Right cardiac atrium (tissue), 5 donors: ENCODE measurements around the gene PRKCE. TPM values are rescaled to one million over a fixed set of nuclear protein-coding genes. Genes with fewer than 3 reads are reported as not detected.

Source experiments
- ATAC-seq, 2 donors: fragments of 200-7000 bp; cut with Tn5 transposase; one replicate each; pipeline versions ENCODE4 v1.8.0 to v1.9.1; 2020; ENCODE audit warnings: moderate library complexity in 2 of 2, mild to moderate bottlenecking in 1 of 2
- DNase-seq, 3 donors: peaks; one replicate each; pipeline ENCODE4 v3.0.0-alpha.2; 2020
- H3K27ac ChIP-seq: one replicate; pipeline ENCODE4 v1.5.1; 2013; ENCODE audit warnings: mild to moderate bottlenecking, low read length, control low read depth, moderate library complexity
- H3K27me3 ChIP-seq: one replicate; pipeline ENCODE4 v1.6.1; 2013; ENCODE audit not compliant: control insufficient read depth, insufficient read depth
- H3K4me1 ChIP-seq: one replicate; pipeline ENCODE4 v1.6.1; 2013; ENCODE audit warnings: low read length; ENCODE audit not compliant: control insufficient read depth, insufficient read depth
- H3K4me3 ChIP-seq: one replicate; pipeline ENCODE4 v1.5.1; 2013; ENCODE audit warnings: low read length, control low read depth
- H3K9me3 ChIP-seq: one replicate; pipeline ENCODE4 v1.6.1; 2013; ENCODE audit warnings: low read length; ENCODE audit not compliant: control insufficient read depth
- WGBS: extraction: QIAGEN DNeasy Blood & Tissue Kit; methylation state at CpG from one replicate; pipeline ENCODE4 v1.1.7; 2013; 5-methylcytosine and 5-hydroxymethylcytosine counted together
- intact Hi-C, 4 donors: fragments of 100-400 bp; cut with DNase I; formaldehyde crosslinking; loops; one replicate each; pipeline versions ENCODE4 v1.11.0 to v1.14.0; 2022 to 2023
- polyA plus RNA-seq: library from polyadenylated mRNA; stranded (reverse); fragments of 200-250 nt; gene quantifications from one replicate; pipeline ENCODE4 v1.2.3, GENCODE V29; 2013
- total RNA-seq, 4 donors: library from RNA; stranded (reverse); fragmentation: NEBNext Ultra II Directional; extraction: Animal tissue kit (Norgen Biotek cat#: 25700); gene quantifications; one replicate each; pipeline ENCODE4 v1.2.1, GENCODE V29; 2021
- donor health status: healthy with polysubstance abuse.
- donor health status: DM: no; HTN: yes; CAD: no.
- donor health status: DM: no; HTN: no; CAD: no.
- donor health status: DM: no; HTN: yes; CAD: no; lungs with severe emphysema.
- donor health status: DM: yes; HTN: yes; CAD: no.

PRKCE gene
- total and polyA plus RNA-seq, 5 donors: 5.5 to 19.7 (median 18.7) TPM

- H3K4me1 ChIP-seq: peaks cover 22% of the 10 kb centered on the region
- no peak overlapping the region for H3K4me3 ChIP-seq
- ATAC-seq (no peak), DNase-seq (no peak)
- 84% methylated on average over 11 of the region's 11 CpGs for WGBS
- no peaks in the 10 kb centered on the region for H3K27me3 ChIP-seq
- no peaks in the 10 kb centered on the region for H3K9me3 ChIP-seq
- intact Hi-C loops: no loop called here
- H3K27ac ChIP-seq: no peak overlapping the region
Measured at GRCh38 chr2:46162329-46163097, 511.0 kb downstream of the PRKCE start.

GRCh38 chr2:46163098-46163430 lies 511.6 kb downstream of the PRKCE start:
- H3K4me3 ChIP-seq: no peak overlapping the region
- intact Hi-C loops: no loop called here
- peaks cover 16% of the 10 kb centered on the region for H3K4me1 ChIP-seq
- DNase-seq (no peak), ATAC-seq (no peak)
- no peak overlapping the region for H3K27ac ChIP-seq
- 92% methylated on average over 3 of the region's 3 CpGs for WGBS
- H3K27me3 ChIP-seq: no peaks in the 10 kb centered on the region
- H3K9me3 ChIP-seq: no peaks in the 10 kb centered on the region

- H3K27me3 ChIP-seq: no peaks in the 10 kb centered on the region
- no peaks in the 10 kb centered on the region for H3K9me3 ChIP-seq
- ATAC-seq (no peak), DNase-seq (no peak)
- H3K4me1 ChIP-seq: peaks cover 15% of the 10 kb centered on the region
- 88% methylated on average over 8 of the region's 8 CpGs for WGBS
- intact Hi-C loops: no loop called here
- peak overlapping the region; percentile 82 for H3K27ac ChIP-seq
- H3K4me3 ChIP-seq: no peak overlapping the region
Measured at GRCh38 chr2:46163804-46164528, 512.5 kb downstream of the PRKCE start.

- peak overlapping the region; percentile 82 for H3K27ac ChIP-seq
- no peaks in the 10 kb centered on the region for H3K9me3 ChIP-seq
- peak; percentile 80 to 90 (median 87) for DNase-seq
- intact Hi-C loops: no loop called here
- 47% methylated on average over 10 of the region's 10 CpGs for WGBS
- H3K27me3 ChIP-seq: no peaks in the 10 kb centered on the region
- peak; percentile 92 to 95 for ATAC-seq
- H3K4me1 ChIP-seq: peaks cover 15% of the 10 kb centered on the region
- H3K4me3 ChIP-seq: no peak overlapping the region
Measured at GRCh38 chr2:46164529-46165301, 513.2 kb downstream of the PRKCE start.

- DNase-seq: no peak
- intact Hi-C loops: no loop called here
- Histone ChIP-seq H3K9me3 (no peaks in the 10 kb centered on the region), H3K27me3 (no peaks in the 10 kb centered on the region), H3K4me1 (peaks cover 16% of the 10 kb centered on the region), H3K27ac (no peak overlapping the region), H3K4me3 (no peak overlapping the region)
- WGBS: 97% methylated on average over 9 of the region's 9 CpGs
- ATAC-seq: no peak
Measured at GRCh38 chr2:46165916-46166315, 514.4 kb downstream of the PRKCE start.

GRCh38 chr2:46167406-46167805 lies 515.9 kb downstream of the PRKCE start:
- H3K9me3 ChIP-seq: no peaks in the 10 kb centered on the region
- no peak overlapping the region for H3K4me3 ChIP-seq
- no peak for DNase-seq
- ATAC-seq: no peak
- 96% methylated on average over 9 of the region's 9 CpGs for WGBS
- no peak overlapping the region for H3K27ac ChIP-seq
- intact Hi-C loops: no loop called here
- peaks cover 22% of the 10 kb centered on the region for H3K4me1 ChIP-seq
- no peaks in the 10 kb centered on the region for H3K27me3 ChIP-seq

GRCh38 chr2:46167924-46168323 lies 516.4 kb downstream of the PRKCE start:
- intact Hi-C loops: loop anchor here in 1 of 4 donors (2.0 kb wide), 1 partner anchor 43 kb away; no protein-coding TSS in a partner anchor
- ATAC-seq: no peak
- Histone ChIP-seq H3K27me3 (no peaks in the 10 kb centered on the region), H3K27ac (no peak overlapping the region), H3K4me1 (peaks cover 22% of the 10 kb centered on the region), H3K4me3 (no peak overlapping the region), H3K9me3 (no peaks in the 10 kb centered on the region)
- DNase-seq: no peak
- WGBS: 85% methylated on average over 3 of the region's 3 CpGs

GRCh38 chr2:46169467-46169866 lies 518.0 kb downstream of the PRKCE start:
- peaks cover 16% of the 10 kb centered on the region for H3K4me1 ChIP-seq
- no peak for DNase-seq
- WGBS: 84% methylated on average over 6 of the region's 6 CpGs
- H3K9me3 ChIP-seq: no peaks in the 10 kb centered on the region
- H3K27me3 ChIP-seq: no peaks in the 10 kb centered on the region
- H3K27ac ChIP-seq: no peak overlapping the region
- H3K4me3 ChIP-seq: no peak overlapping the region
- ATAC-seq: no peak
- intact Hi-C loops: loop anchor here in 1 of 4 donors (2.0 kb wide), 1 partner anchor 45 kb away; no protein-coding TSS in a partner anchor

GRCh38 chr2:46170026-46170425 lies 518.6 kb downstream of the PRKCE start:
- 64% methylated on average over 2 of the region's 2 CpGs for WGBS
- peaks cover 13% of the 10 kb centered on the region for H3K4me1 ChIP-seq
- DNase-seq (no peak), ATAC-seq (no peak)
- no peaks in the 10 kb centered on the region for H3K9me3 ChIP-seq
- intact Hi-C loops: no loop called here
- no peak overlapping the region for H3K4me3 ChIP-seq
- H3K27ac ChIP-seq: no peak overlapping the region
- no peaks in the 10 kb centered on the region for H3K27me3 ChIP-seq

- Histone ChIP-seq H3K27ac (peak overlapping the region; percentile 39), H3K4me1 (peaks cover 11% of the 10 kb centered on the region), H3K4me3 (no peak overlapping the region), H3K9me3 (no peaks in the 10 kb centered on the region), H3K27me3 (no peaks in the 10 kb centered on the region)
- intact Hi-C loops: no loop called here
- WGBS: 60% methylated on average over 9 of the region's 9 CpGs
- ATAC-seq (peak; percentile 11 to 30), DNase-seq (no peak)
Measured at GRCh38 chr2:46170611-46171350, 519.3 kb downstream of the PRKCE start.
